ENCODE data around the gene MKRN1.

DNA sequence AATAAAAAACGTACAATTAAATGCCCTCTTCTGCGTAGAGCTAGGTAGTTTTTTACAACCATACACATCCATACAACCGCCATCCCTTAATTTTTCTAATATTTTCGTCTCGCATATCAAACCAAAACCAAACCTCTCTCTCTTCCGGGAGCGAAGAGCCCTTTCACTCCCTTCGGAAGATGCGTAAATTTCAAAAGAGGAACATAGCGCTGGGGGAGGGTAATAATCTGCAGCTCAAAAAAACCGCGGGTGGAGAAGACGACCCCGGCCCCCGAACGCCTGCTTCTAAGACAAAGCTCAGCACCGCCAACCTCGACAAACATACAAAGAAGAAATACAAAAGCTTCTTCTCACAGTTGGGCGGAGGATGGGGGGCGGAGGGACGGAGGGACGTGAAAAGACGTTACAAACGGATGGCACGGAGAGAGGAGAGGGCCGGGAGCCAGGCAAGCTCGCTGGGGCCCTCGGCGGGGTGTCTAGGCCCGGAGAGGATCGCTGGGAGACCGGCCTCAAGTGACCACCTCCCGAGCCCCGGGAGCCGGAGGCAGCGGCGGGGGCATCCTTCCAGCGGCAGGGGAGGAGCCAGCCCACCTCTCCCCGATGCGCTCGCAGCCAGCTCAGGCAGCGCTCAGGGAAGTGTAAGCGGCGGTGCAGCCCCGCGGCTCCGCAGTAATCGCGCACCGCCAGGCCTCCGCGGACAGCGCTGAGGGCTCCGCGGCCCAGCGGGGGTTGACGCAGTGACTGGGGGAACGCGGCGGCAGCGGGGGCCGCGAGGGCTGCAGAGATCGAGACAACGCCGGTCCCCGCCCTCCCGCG is 851 bp downstream of the MKRN1 start:
- TF ChIP-seq CTCF (IDR thresholded peaks at IDR 0.05; ENCODE audit: low read depth, low read length, poor library complexity, severe bottlenecking) (no peak), EZH2phosphoT487 (IDR thresholded peaks at IDR 0.05; ENCODE audit: borderline replicate concordance, low read length) (no peak)

Measured in DOHH2 (cell line).